NCI-H2081 treated with DMSO at 0.1 percent for 48 hours (cell line): ENCODE data around the gene PDE4A.

Source experiments
- DNase-seq: peaks from one replicate; lab custom pipeline; 2025; lab: John Stamatoyannopoulos, UW

PDE4A gene

DNA sequence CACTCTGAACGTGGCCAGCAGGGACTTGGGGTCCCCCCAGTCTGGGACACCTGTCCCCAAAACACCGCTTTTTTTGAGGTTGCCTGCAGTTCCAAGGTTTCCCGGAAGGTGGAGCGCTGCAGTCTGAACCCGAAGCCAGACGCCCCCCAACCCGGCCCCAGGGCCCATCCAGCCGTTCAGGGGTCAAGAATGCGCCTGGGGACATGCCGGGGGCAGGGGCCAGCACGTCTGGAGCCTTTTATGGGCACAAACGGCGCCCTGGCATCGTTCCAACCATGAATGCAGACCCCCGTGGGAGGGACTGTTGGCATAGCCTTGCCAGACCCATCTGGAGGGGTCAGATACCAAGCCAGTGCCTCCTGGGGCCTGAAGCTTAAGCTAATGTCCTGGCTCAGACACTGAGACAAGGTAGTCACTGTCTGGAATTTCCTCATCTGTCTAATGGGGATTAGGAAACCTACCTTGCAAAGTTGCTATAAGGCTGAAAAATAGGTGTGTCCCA is 90.0 kb downstream of the PDE4A start:
- no peak for DNase-seq

DNA sequence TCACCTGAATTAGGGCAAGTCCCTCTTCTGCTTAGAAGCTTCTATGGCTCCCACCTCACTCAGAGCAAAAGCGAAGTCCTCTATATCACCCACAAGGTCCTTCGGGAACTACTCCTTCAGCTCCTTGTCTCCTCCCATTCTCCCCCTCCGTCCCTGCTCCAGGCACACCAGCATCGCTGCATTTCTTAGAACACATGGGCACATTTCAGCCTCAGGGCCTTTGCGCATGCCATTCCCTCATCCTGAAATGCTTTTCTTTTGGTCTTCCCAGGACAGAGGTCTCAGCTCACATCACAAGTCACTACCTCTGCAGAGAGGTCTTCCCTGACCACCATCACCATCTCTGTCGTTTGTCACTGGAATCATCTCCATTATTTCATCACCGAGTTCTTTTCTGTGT is 92.9 kb downstream of the PDE4A start:
- DNase-seq, result no peak

DNA sequence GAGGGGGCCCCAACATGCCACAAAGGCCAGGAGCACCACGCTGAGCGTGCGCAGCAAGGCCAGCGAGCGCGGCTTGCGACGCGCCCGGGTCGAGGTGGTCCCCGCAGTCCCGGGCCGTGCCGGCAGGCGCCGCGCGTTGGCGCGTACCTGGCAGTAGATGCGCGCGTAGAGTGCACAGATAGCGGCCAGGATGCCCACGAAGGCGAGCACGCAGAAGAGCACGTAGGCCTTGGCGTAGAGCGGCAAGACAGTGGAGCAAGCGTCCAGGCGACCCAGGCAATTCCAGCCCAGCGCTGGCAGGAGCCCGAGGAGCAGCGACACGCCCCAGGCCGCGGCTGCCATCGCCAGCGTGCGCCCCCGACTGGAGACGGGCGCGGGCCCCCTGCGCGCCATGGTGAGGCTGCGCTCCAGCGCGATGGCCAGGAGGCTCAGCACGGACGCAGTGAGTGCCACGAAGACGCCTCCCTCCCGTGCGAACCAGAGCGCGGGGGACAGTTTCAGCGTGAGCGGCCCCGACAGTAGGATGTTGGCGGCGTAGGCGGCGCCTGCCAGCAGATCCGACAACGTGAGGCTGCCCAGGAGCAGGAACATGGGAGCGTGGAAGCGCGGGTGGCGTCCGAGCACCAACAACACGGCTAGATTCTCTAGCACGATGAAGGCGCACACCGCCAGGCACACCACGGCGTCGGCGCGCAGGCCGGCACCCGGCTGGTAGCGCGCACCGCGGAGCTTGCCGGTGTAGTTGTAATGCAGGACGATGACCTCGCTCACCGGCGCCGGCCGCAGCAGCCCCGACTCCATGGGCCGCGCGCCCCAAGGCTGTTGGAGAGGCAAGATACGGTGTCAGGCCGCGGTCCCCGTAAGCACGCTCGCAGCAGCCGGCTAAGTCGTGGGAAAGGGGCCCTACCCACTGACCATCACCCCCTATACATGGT is 94.1 kb downstream of the PDE4A start:
- DNase-seq, result no peak

DNA sequence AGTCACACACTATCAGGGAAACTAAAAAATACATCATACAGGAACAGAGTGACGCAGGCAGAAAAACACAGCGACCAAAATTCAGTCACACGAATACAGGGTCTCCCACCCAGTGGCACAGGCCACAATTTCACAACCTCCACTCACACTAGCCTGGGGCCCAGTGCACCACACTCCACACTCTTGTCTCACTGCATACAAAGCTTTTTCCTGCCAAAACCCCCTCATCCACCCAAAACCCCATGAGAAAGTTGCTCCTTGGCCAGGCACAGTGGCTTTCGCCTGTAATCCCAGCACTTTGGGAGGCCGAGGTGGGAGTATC is 95.7 kb downstream of the PDE4A start:
- DNase-seq, result no peak

DNA sequence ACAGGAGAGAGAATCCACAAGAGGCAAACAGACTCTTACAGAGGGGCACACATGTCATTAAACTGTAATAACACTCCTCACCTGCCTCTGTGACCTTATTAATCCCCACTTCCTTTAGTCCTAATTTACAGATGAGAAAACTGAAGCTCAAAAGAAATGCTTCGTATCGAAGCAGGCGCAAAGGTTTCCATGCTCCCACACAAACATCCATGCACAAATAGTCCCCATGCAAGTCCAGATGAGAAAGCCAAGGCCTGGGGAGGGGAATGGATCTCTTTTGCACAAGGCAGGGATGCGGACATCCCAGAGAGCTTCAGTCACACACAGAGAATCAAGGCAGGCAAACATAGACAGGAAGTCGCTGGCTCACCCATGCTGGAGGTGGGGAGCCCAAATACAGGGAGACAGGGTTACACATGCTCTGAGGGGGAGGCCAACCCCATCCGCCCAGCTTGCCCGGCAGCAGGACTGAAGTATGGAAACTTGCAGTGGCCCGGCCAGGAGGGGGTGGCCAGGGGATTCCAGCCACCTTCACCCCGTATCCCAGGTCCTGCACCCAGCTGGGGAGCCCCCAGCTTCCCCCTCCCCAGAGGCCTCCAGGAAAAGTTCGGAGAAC is 96.4 kb downstream of the PDE4A start:
- DNase-seq, result no peak

DNA sequence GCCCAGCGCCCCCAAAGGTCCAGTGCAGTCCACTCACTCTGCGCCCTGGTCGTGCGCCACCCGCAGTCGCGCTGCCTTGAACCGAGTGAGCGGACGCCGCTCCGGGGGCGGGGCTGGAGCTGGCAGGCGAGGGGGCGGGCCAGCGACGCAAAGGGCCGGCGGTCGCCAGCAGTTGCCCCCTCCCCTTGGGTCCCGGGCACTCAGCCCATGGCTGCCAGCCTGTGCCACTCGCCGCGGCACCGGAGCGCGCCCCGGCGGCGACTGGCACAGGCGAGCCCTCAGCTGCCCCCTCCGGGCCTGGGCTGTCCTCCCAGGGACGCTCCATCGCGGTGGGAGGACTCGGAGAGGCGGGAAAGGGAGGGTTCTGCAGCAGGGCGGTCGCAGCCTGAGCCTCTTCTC is 97.0 kb downstream of the PDE4A start, which contains the start of gene S1PR5:
Gene S1PR5 (minus strand): TSS at position 87 of the 399 bp plus-strand sequence. CDS start 2,436 bp downstream, outside the sequence.
- DNase-seq, result no peak

DNA sequence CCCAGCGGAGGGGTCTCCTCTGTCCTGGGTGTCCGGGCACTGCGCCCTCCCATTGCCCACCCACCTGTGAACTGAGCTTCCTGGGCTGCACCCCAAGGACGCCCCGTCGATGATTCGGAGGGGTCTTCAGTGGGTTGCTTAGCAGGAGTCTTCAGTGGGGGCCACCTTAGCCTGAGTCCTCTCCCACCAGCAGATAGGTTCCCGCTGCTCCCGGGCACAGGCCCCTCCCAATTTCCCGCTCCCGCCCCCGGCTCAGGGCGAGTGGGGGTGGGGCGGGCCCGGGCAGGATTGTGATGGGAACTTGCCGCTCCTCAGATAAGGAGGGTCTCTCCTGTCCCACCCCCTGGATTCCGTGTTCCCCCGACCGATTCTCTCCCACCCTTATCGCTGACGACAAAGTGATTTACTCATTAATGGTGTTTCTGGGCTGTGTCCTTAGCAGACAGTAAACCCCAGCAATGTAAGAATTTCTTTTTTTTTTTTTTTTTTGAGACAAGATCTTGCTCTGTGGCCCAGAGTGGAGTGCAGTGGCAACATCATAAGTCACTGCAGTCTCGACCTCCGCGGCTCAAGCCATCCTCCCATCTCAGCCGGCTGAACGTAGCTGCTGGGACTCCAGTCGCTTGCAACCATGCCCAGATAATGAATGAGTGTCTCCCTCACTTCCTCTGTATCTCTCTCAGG is 97.6 kb downstream of the PDE4A start:
- DNase-seq, result no peak

DNA sequence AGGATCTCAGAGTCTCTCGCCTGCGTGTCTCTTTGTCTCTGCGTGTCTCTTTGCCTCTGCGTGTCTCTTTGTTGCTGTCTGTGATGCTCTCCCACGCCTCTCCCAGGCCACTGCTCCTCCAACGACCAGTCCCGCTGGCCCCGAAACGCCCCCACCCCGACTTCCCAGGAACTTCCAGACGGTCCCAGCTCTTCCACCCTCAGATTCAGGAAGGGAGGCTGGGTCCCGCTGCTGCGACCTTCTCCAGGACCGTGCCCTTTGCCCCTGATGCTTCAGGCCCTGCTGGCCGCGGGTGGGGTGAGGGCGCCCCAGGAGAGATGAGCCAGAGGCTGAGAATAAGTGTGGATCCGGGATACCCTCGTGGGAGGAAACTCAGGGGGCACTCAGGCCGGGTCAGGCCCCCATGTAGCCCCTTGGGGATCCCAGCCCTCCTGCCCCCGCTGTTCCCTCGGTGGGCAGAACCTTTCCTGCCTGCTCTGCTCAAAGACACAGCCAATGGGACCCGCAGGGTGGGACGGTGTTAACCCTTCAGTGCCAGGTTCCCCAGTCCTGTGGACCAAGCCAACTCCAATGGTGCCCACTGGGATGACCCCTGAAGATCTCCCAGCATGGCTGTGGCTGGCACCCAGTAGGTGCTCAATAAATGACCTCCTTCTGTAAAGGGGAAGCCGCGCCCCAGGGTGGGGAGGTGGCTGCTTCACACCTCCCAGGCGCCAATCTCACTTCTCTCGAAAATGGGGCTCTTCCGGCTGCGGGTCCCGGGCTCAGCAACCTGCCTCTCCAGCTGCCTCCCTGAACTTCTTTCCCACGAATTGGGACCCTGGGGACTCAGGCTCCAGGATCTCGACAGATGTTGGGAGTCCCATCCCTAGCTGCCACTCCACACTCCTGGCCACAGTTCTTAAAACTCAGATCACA is 98.4 kb downstream of the PDE4A start:
- no peak for DNase-seq
